GM12891 (cell line): ENCODE data around the gene SPOCD1.

Experiments used
- DNase-seq: peaks from one replicate; pipeline ENCODE4 v3.0.0; 2011; ENCODE audit warnings: low spot score; ENCODE audit not compliant: insufficient read length
- FAIRE-seq: peaks from 2 replicates; lab custom pipeline; 2011; peaks lifted over from hg19 to GRCh38; lab: Jason Lieb, UNC
- PAX5 ChIP-seq: IDR thresholded peaks from 2 replicates; pipeline ENCODE4 v1.6.1; 2011; ENCODE audit warnings: low read length, moderate library complexity, mild to moderate bottlenecking; ENCODE audit not compliant: insufficient read depth, severe bottlenecking
- POLR2A ChIP-seq: IDR thresholded peaks from 2 replicates; pipeline ENCODE4 v1.6.1; 2011; ENCODE audit warnings: low read depth, low read length, control low read depth
- POLR2AphosphoS5 ChIP-seq: IDR thresholded peaks from 2 replicates; pipeline ENCODE4 v1.6.1; 2011; ENCODE audit warnings: low read depth, low read length, control low read depth
- POU2F2 ChIP-seq: IDR thresholded peaks from 2 replicates; pipeline ENCODE4 v1.6.1; 2011; ENCODE audit warnings: low read depth, mild to moderate bottlenecking, control low read depth, low read length, moderate library complexity
- SPI1 ChIP-seq: IDR thresholded peaks from 2 replicates; pipeline ENCODE4 v1.6.1; 2011; ENCODE audit warnings: low read depth, low read length, control low read depth
- TAF1 ChIP-seq: IDR thresholded peaks from 2 replicates; pipeline ENCODE4 v1.6.1; 2011; ENCODE audit warnings: low read depth, low read length, control low read depth

The SPOCD1 gene

DNA sequence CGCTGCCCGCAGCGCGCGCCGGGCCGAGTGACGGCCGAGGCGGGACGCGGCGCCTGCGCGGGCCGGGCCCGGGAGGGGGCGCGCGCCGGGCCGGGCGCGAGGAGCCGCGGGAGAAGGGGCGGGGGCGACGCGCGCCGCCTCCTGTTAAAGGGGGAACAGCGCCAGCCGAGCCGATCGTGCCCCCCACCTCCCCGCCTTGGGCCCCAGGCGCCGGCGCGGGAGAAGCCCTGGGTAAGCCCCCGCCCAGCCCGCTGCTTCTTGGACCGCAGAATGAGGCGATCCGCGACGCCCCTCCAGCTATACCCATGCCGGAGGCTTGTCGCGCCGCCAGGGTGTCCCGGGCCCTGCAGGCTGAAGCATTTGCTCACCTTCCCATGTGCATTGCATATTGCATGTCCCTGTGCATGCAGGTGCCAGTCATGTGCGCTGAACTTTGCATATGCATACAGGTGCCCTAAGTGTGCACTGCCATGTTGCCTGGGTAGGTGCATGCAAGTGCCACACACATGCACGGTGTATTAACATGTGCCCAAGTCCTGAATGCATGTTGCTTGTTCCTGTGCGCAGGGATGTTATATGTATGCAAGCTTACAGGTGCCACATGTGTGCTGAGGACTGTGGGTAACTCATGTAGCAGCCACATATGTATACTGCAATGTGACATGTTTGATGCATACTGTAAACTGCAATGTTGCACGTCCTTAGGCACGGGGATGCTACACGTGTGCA lies 51.3 kb downstream of the SPOCD1 start, which contains the start of gene ADGRB2:
ADGRB2 (minus strand) TSS at position 29 of the 729 bp plus-strand sequence. CDS start 7,119 bp downstream, outside the sequence.
- peak; percentile 81 for FAIRE-seq
- TF ChIP-seq POU2F2 (peak; percentile 86), PAX5 (no peak)
- no peak for DNase-seq

DNA sequence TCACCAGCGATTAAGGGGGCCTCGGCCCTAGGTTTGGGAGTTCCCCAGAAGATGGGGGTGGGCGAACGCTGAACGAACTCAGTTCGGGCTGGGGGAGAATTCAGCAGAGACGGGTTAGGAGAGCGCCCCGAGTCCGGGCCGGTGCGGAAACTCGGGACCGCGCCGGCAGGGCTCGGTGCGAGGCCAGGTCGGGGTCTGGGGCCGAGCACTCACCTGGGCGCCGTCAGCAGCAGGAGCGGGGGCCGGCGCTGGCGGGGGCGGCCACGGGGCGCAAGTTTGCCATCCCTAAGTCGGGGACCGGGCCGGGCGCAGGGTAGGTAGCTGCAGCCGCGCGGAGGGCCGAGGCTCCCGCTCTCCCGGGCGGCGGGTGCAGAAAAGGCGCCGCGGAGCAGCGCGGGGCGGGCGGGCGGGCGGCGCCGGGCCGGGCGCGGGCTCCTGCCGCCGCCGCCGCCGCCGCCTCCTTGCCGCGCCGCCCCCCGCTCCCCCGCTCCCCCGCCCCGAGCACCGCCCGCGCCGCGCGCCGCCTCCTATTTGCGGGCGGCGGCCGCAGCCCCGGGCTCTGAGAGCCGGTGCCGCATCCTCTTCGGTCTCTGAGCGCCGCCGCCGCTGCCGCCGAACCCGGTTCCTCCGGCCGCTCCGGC lies 52.0 kb downstream of the SPOCD1 start:
- DNase-seq (no peak), FAIRE-seq (no peak)
- TF ChIP-seq TAF1 (no peak), SPI1 (no peak), PAX5 (no peak), POLR2AphosphoS5 (no peak), POLR2A (no peak), POU2F2 (no peak)

DNA sequence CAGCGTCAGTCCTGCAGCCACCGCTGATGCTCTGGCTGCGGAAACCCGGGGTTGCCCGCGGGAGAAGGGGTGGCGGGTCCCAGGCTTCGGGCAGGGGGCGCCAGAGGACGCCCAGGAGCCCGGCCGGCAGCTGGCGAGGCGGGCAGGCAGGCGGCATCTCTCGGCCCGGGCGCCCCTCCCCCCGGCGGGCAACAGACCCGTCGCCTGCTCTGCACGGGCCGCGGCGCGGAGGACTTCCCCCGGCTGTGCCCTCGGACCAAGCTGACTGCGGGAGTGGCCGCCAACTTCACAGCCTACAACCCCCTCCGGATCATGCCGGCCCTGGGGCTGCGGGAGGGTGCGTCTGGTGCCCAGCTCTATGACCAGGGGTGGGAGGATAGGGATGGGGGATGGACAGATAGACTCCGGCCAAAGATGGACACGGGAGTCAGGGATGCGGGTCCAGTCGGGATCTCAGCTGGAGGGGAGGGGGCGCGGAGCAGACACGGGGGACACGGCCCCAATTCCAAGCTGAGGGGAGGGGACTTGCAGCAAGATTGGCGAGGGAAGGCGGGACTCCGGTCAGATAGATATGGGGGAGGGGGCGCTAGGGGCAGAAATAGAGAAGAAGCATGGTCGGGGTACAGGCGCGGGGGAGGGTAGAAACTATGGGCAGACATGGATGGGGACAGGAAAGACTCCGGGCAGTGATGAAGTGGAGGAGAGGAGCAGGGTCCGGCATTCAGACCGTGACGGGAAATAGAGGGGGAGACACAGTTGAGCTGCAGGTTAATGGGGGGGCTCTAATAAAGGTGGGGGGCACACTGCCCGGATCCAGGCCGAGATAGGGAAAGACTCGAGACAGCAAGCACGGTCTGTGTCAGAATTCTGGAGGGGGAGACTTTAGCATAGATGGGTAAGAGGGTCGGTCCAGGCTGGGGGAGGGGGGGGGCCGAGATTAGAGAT lies 52.8 kb downstream of the SPOCD1 start:
- peak; percentile 61 for DNase-seq
- FAIRE-seq: peak; percentile 64
- TF ChIP-seq POLR2A (no peak), POU2F2 (no peak), TAF1 (no peak), POLR2AphosphoS5 (no peak), PAX5 (no peak), SPI1 (no peak)

DNA sequence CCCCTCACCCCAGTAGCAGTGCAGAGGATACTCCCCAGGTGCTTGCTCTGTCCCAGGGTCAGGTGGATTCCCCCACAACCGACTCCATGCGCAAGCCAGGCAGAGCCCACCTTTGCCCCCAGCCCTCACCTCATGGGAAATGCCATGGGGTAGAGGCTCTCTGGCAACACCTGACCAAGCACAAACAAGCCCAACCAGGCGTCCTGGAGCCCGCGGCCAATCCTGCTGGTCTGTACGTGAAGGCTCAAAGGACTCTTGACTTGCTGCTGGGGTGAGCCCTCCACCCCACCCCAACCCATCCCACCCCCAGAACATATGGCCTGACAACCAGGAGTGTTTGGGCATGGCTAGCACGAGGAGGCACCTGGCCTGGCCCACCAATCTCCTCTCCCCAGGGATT lies 53.5 kb downstream of the SPOCD1 start:
- FAIRE-seq: no peak

DNA sequence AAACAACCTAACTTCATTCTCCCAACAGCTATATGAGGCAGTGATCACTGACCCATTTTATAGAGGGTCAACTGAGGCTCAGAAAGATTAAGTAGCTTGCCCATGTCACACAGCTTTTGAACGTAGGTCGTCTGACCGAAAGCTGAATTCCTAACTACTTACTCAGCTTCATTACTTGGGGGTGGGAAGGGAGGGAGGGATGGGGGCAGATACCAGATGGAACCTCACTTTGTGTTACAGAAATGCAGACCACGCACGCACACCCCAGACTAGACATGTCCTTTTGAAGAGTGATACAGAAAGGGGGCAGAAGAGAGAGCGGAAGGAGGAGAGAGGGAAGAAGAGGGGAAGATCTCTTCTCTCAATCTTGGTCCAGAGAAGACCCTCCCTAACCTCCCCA lies 53.9 kb downstream of the SPOCD1 start:
- no peak for DNase-seq
- no peak for TF ChIP-seq POU2F2
- no peak for TF ChIP-seq TAF1
- TF ChIP-seq POLR2A: no peak
- no peak for TF ChIP-seq POLR2AphosphoS5
- TF ChIP-seq PAX5: no peak
- no peak for TF ChIP-seq SPI1
- no peak for FAIRE-seq

More for the DNA sequence above, 53.5 kb downstream of the SPOCD1 start:
- no peak for DNase-seq
- TF ChIP-seq POLR2AphosphoS5 (no peak), TAF1 (no peak), PAX5 (no peak), POLR2A (no peak), SPI1 (no peak)

DNA sequence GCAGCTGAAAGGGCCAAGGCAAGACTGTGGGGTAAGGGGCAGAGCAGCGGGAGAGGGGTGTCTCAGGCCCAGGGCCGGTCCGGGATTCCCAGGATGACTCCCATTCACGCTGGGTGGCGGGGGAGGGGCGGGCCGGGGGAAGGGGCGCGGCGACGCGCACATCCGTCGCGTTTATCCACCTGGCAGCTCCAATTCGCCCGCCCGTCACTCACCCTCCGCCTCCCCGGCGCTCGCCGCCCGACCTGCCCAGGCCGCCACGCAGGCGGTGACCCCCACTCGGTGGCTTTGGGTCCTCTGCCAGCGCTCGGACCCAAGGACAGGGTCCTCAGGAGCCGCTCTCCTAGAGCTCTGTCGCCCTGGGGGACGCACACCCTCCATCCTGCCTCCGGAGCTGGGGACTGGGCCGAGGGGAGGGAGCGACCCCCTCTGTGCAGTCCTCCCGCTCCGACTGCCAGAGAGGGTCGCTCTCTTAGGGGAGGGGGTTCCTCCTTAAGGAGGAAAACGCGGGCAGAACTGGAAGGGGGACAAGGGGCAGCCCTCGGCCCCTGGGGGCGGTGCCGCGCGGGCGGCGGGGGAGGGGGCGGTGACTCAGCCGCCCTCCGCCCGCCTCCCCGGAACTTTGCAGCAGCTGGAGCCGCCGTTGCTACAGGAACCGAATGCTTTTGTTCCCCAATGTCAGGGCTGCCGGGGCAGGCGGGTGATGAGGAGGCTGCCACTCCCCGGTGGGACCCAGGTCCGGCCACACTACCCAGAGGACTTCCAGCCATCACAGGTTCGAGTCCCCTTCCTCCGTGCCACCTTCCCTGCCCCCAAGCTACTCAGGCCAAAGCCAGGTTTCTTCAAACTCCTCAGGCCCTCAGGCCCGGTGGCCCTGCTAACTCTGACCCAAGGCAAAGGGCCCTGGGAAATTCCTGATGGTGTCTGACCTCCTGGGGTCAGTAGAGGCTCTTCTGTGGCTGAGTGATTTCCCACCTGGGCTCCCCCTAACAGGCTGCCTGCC lies 55.1 kb downstream of the SPOCD1 start:
- TF ChIP-seq TAF1 (no peak), POLR2AphosphoS5 (no peak), POU2F2 (no peak), PAX5 (no peak), POLR2A (no peak), SPI1 (no peak)
- peak; percentile 31 for FAIRE-seq
- DNase-seq: peak; percentile 79

DNA sequence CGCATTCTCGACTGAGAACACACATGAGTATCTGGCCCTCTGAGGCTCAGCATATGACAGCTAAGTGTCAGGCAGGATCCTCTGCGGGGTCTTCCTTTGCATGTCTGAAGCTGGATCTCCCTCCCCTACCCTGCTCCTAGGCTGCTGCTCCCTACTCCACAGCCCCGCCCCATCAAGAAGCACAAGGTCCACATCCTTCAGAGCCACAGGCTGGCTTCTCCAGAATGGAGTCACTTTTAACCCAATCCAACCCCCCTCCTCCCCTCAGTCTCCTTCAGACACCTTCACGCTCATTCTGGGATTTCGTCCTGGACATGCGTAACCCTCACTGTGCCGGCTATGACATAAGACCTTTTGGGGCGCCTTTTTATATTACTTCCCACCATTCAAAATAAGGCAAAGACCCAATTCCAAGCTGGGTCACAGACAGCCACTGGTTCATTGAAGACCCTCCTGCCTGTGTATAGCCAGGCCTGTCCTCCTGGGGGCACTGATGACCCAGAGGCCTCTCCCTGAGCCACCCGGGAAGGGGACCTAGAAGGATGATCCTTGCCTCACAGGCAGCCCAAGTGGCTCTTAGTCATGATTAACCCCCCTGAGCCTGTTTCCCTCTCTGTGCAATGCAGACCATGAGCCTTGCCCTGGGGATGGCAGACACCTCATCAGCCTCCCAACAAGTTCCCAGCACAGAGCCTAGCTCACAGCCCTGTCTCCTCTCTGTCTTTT lies 56.4 kb downstream of the SPOCD1 start:
- FAIRE-seq: no peak
- DNase-seq: no peak
- TF ChIP-seq POLR2A (no peak), POLR2AphosphoS5 (no peak), SPI1 (no peak), POU2F2 (no peak), TAF1 (no peak), PAX5 (no peak)
